NT2/D1 (cell line): ENCODE measurements around the gene QSOX2.

Experiments
- SUZ12 ChIP-seq: IDR thresholded peaks from 2 replicates; pipeline ENCODE4 v1.6.1; 2011; ENCODE audit not compliant: insufficient read length, insufficient read depth; ENCODE audit errors: extremely low read depth
- YY1 ChIP-seq: IDR thresholded peaks from 2 replicates; pipeline ENCODE4 v1.6.1; 2011; ENCODE audit not compliant: insufficient read length, insufficient read depth
- ZNF274 ChIP-seq: IDR thresholded peaks from 2 replicates; pipeline ENCODE4 v1.6.1; 2011; ENCODE audit warnings: mild to moderate bottlenecking, low read depth, low read length

GRCh38 chr9:136292026-136292538 lies 46.5 kb upstream of the QSOX2 start:
- TF ChIP-seq ZNF274 (no peak), YY1 (no peak), SUZ12 (no peak)
